HUES48 (cell line): ENCODE measurements around the gene ENOX1.
A peak's percentile ranks its signal among the peaks of the same experiment; 100 is the strongest.

ENCODE experiments used
- H3K27ac ChIP-seq: one replicate; pipeline ENCODE4 v1.7.0; 2013; ENCODE audit warnings: low read depth, low read length, inconsistent platforms
- H3K27me3 ChIP-seq: 2 replicates; pipeline ENCODE4 v1.6.1; 2013; ENCODE audit warnings: mild to moderate bottlenecking, low read length; ENCODE audit not compliant: control insufficient read depth, insufficient read depth
- H3K36me3 ChIP-seq: 2 replicates; pipeline ENCODE4 v1.6.1; 2013; ENCODE audit warnings: low read length; ENCODE audit not compliant: control insufficient read depth, insufficient read depth
- H3K4me1 ChIP-seq: 2 replicates; pipeline ENCODE4 v1.6.1; 2013; ENCODE audit warnings: mild to moderate bottlenecking, low read length; ENCODE audit not compliant: control insufficient read depth, insufficient read depth
- H3K4me3 ChIP-seq: 2 replicates; pipeline ENCODE4 v1.5.1; 2013; ENCODE audit warnings: mild to moderate bottlenecking, low read depth, low read length
- H3K9ac ChIP-seq: 2 replicates; pipeline ENCODE4 v1.6.1; 2013; ENCODE audit warnings: mild to moderate bottlenecking, low read depth, low read length, moderate library complexity
- H3K9me3 ChIP-seq: 2 replicates; pipeline ENCODE4 v1.6.1; 2013; ENCODE audit warnings: low read length; ENCODE audit not compliant: control insufficient read depth, insufficient read depth

The ENOX1 gene

DNA sequence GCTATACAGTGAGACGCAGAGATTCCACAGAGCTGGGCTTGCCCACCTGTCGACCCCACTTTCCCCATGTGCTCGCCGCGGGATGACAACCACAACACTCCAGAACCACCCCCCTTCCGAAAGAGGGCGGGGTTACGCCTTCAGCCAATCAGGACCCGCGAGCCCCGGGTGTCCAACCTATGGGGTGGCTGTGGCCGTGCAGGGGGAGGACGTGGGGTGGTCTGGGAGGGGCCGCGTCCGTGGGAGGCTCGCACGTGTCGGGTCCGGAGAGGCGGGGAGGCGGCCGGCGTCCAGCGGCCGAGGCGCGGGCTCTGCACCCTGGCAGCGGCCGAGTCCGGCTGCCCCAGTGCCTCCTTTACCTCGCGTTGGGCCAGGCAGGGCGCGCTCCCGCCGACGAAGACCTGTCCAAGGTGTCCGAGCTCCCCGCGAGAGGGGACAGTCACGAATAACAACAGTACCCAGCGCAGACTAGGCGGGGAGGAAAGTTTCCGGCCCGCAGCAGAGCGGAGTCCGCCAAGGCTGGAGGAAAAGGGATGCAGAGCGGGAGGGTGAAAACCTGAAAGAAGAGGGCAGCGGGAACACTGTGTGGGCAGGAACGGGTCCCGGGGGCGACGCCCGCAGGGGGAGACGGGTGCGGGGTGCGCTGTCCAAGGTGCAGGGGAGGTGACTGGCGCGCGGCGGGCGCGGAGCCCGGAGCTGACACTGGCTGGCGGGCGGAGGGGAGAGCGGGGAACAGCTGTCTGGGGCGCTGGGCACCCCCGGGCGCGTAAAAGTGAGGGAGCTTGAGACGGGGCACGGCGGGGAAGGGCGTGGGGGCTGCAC, 911 bp downstream of the ENOX1 start:
- Histone ChIP-seq H3K27me3 (peaks cover 85% of the 10 kb centered on the region), H3K9ac (no peak overlapping the region), H3K4me1 (peaks cover 15% of the 10 kb centered on the region), H3K36me3 (no peaks in the 10 kb centered on the region), H3K9me3 (no peaks in the 10 kb centered on the region), H3K27ac (no peak overlapping the region), H3K4me3 (peak overlapping the region; percentile 68)

GRCh38 chr13:43785261-43785649, 1.5 kb downstream of the ENOX1 start:
- Histone ChIP-seq H3K9me3 (no peaks in the 10 kb centered on the region), H3K27ac (no peak overlapping the region), H3K27me3 (peaks cover 86% of the 10 kb centered on the region), H3K9ac (no peak overlapping the region), H3K4me1 (peaks cover 15% of the 10 kb centered on the region), H3K4me3 (peak overlapping the region; percentile 68), H3K36me3 (no peaks in the 10 kb centered on the region)

- H3K27ac ChIP-seq, result no peak overlapping the region
- H3K9me3 ChIP-seq, result no peaks in the 10 kb centered on the region
- no peaks in the 10 kb centered on the region for H3K36me3 ChIP-seq
- H3K9ac ChIP-seq, result no peak overlapping the region
- H3K4me3 ChIP-seq, result no peak overlapping the region
- H3K27me3 ChIP-seq, result peaks cover 85% of the 10 kb centered on the region
- H3K4me1 ChIP-seq, result peaks cover 15% of the 10 kb centered on the region
These were observed 2.3 kb downstream of the ENOX1 start for GRCh38 chr13:43784496-43784895.

DNA sequence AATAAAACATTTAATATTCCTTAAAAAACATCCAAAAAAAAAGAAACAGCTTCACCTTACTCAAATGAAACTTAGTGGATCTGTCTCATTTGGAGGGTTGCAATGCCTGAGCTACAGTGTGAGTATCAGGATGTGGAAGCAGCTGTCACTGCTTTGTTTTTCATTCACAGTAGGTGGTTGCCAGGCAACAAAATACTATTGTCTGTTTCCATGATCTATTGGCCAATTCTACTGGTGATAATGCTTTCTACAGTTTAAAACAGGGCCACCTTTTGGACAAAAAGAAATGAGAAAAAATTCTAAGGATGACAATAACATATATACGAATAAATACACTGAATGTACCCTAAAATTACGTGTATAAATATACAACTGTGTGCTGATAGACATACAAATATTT, 3.0 kb downstream of the ENOX1 start:
- Histone ChIP-seq H3K27me3 (peaks cover 85% of the 10 kb centered on the region), H3K4me1 (peaks cover 15% of the 10 kb centered on the region), H3K9me3 (no peaks in the 10 kb centered on the region), H3K36me3 (no peaks in the 10 kb centered on the region), H3K4me3 (no peak overlapping the region), H3K9ac (no peak overlapping the region), H3K27ac (no peak overlapping the region)

DNA sequence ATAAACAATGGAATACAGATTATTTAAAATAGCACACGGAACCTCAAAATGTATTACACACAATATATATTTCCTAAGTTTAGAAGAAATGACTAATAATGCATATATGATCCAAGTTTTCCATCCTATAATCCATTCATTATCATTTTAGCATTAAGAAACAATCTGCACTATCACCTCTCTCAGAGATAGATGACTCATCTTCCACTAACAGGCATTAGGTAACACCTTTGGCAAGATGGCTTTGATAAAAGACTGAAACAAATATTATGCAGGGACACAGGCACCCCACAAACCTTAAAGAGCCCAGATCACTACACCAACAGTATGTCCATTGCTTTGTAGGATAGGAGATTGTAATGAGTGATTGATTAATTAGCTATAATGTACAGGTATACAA, 4.1 kb downstream of the ENOX1 start:
- H3K9ac ChIP-seq, result no peak overlapping the region
- no peaks in the 10 kb centered on the region for H3K36me3 ChIP-seq
- no peaks in the 10 kb centered on the region for H3K9me3 ChIP-seq
- no peak overlapping the region for H3K27ac ChIP-seq
- no peak overlapping the region for H3K4me3 ChIP-seq
- H3K4me1 ChIP-seq, result peaks cover 8% of the 10 kb centered on the region; the same call in 1 of the 2 replicates
- H3K27me3 ChIP-seq, result peaks cover 85% of the 10 kb centered on the region

- no peaks in the 10 kb centered on the region for H3K9me3 ChIP-seq
- no peak overlapping the region for H3K27ac ChIP-seq
- H3K9ac ChIP-seq, result no peak overlapping the region
- H3K27me3 ChIP-seq, result peaks cover 67% of the 10 kb centered on the region
- H3K4me3 ChIP-seq, result no peak overlapping the region
- H3K36me3 ChIP-seq, result no peaks in the 10 kb centered on the region
- H3K4me1 ChIP-seq, result peaks cover 9% of the 10 kb centered on the region; the same call in 1 of the 2 replicates
These were observed 6.1 kb downstream of the ENOX1 start for GRCh38 chr13:43780666-43781065.

GRCh38 chr13:43776501-43777079, 10.2 kb downstream of the ENOX1 start:
- H3K4me3 ChIP-seq, result no peak overlapping the region
- H3K36me3 ChIP-seq, result no peaks in the 10 kb centered on the region
- H3K9me3 ChIP-seq, result no peaks in the 10 kb centered on the region
- peaks cover 3% of the 10 kb centered on the region; the same call in 1 of the 2 replicates for H3K4me1 ChIP-seq
- H3K27ac ChIP-seq, result no peak overlapping the region
- peaks cover 26% of the 10 kb centered on the region for H3K27me3 ChIP-seq
- H3K9ac ChIP-seq, result no peak overlapping the region

DNA sequence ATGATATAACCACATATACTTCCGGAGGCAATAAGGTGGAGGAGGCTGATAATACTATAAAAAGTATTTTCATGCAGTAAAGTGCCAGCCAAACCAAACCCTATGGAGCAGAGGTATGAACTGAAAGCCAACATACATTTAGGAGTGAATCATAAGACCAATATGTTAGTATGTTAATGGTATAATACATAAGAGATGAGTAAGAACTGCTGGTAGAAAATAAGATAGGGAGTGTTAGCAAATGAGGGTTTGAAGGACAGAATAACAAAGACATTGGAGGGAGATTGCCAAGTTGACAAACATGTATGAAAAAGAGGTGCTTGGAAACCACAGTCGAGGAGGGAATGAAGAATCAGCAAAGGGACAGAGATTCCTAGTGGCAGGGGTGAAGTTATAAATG, 10.8 kb downstream of the ENOX1 start:
- Histone ChIP-seq H3K36me3 (no peaks in the 10 kb centered on the region), H3K4me1 (peaks cover 3% of the 10 kb centered on the region; the same call in 1 of the 2 replicates), H3K9ac (no peak overlapping the region), H3K9me3 (no peaks in the 10 kb centered on the region), H3K27me3 (peaks cover 22% of the 10 kb centered on the region), H3K4me3 (no peak overlapping the region), H3K27ac (no peak overlapping the region)

GRCh38 chr13:43773602-43774001, 13.2 kb downstream of the ENOX1 start:
- Histone ChIP-seq H3K9ac (no peak overlapping the region), H3K9me3 (no peaks in the 10 kb centered on the region), H3K27me3 (peaks cover 7% of the 10 kb centered on the region)

DNA sequence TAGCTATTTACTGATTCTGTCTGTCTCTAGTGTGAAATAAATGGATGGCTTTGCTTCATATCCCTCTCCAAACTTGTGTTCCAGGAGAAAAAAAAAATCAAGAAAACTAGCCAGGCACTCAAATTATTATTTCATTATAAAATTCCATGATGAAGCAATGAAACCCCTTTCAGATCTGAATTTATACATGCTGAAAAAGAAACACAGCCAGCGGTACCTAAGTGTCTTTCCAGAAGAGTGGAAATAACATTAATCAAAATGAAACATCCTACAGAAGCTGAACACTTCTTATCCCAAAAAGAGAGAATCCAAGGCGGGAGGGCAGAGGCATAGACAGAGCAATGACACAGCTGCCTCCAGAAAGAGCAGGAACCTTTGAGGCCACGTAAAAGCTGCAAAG, 15.9 kb downstream of the ENOX1 start:
- no peak overlapping the region for H3K9ac ChIP-seq
- H3K27me3 ChIP-seq, result no peaks in the 10 kb centered on the region
- no peaks in the 10 kb centered on the region for H3K9me3 ChIP-seq
- no peaks in the 10 kb centered on the region for H3K36me3 ChIP-seq
- no peaks in the 10 kb centered on the region for H3K4me1 ChIP-seq
- no peak overlapping the region for H3K27ac ChIP-seq
- no peak overlapping the region for H3K4me3 ChIP-seq

More at GRCh38 chr13:43773602-43774001, 13.2 kb downstream of the ENOX1 start:
- peaks cover 3% of the 10 kb centered on the region; the same call in 1 of the 2 replicates for H3K4me1 ChIP-seq
- H3K36me3 ChIP-seq, result no peaks in the 10 kb centered on the region
- H3K4me3 ChIP-seq, result no peak overlapping the region
- H3K27ac ChIP-seq, result no peak overlapping the region

DNA sequence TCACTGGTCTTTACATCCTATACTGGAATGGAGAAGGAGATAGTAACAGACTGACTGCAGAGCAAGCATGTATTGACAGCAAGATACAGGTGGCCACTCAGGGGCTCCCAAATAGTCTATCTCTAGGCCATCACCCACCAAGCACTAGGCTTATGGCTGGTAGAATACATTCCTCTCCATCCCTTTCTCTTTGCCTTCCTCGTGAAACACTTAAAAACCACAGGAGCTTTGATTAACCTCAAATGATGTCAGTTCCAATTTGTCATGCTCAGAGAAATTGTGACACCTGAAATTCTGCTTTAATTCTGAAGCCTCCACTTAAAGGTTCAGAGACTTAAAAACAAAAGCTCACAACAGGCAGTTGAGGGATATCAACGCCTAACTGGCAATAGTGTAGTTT, 17.2 kb downstream of the ENOX1 start:
- Histone ChIP-seq H3K27me3 (no peaks in the 10 kb centered on the region), H3K4me3 (no peak overlapping the region), H3K4me1 (peaks cover 13% of the 10 kb centered on the region), H3K9ac (no peak overlapping the region), H3K36me3 (no peaks in the 10 kb centered on the region), H3K9me3 (no peaks in the 10 kb centered on the region), H3K27ac (no peak overlapping the region)
